ENCODE results near the gene L3MBTL3. TPM values are rescaled to one million over a fixed set of nuclear protein-coding genes. Genes with fewer than 3 reads are reported as not detected.

The L3MBTL3 gene
- total RNA-seq, 1 donor from 2014 or later: 19.6 TPM

DNA sequence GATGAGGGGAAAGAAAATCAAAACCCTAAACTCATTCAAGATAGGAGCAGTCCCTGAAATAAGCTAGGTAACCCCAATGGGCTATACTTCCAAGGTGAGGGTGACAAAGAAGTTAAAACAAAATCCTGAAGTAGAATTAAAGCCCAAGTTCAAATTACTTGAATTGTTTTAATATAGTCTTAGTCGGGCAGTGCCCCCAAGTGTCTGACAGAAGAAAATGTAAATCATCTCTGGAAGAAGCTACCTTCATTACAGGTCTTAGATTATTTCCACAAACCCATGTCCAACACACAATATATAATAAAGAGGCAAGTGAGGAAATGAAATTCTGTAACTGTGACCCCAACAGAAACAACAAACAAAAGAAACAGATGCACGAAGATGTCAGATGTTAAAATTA lies 36.8 kb upstream of the L3MBTL3 start:
- no peak overlapping the region for H3K4me3 ChIP-seq
- H3K27ac ChIP-seq: no peak overlapping the region
- intact Hi-C loops (cut with DNase I): no loop called here
- H3K27me3 ChIP-seq: no peaks in the 10 kb centered on the region
- TF ChIP-seq POLR2A (IDR thresholded peaks at IDR 0.05) (no peak), POLR2AphosphoS5 (IDR thresholded peaks at IDR 0.05; ENCODE audit: insufficient read depth in 1 of 2, low read depth in 1 of 2) (no peak)
- TF ChIP-seq, protein P1, sequence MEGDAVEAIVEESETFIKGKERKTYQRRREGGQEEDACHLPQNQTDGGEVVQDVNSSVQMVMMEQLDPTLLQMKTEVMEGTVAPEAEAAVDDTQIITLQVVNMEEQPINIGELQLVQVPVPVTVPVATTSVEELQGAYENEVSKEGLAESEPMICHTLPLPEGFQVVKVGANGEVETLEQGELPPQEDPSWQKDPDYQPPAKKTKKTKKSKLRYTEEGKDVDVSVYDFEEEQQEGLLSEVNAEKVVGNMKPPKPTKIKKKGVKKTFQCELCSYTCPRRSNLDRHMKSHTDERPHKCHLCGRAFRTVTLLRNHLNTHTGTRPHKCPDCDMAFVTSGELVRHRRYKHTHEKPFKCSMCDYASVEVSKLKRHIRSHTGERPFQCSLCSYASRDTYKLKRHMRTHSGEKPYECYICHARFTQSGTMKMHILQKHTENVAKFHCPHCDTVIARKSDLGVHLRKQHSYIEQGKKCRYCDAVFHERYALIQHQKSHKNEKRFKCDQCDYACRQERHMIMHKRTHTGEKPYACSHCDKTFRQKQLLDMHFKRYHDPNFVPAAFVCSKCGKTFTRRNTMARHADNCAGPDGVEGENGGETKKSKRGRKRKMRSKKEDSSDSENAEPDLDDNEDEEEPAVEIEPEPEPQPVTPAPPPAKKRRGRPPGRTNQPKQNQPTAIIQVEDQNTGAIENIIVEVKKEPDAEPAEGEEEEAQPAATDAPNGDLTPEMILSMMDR (IDR thresholded peaks at IDR 0.05): no peak
- H3K9me3 ChIP-seq: peaks cover 3% of the 10 kb centered on the region
- H3K36me3 ChIP-seq: no peaks in the 10 kb centered on the region
- H3K4me1 ChIP-seq: no peaks in the 10 kb centered on the region
- DNase-seq (ENCODE audit: extremely low spot score in 2 of 2): no peak

DNA sequence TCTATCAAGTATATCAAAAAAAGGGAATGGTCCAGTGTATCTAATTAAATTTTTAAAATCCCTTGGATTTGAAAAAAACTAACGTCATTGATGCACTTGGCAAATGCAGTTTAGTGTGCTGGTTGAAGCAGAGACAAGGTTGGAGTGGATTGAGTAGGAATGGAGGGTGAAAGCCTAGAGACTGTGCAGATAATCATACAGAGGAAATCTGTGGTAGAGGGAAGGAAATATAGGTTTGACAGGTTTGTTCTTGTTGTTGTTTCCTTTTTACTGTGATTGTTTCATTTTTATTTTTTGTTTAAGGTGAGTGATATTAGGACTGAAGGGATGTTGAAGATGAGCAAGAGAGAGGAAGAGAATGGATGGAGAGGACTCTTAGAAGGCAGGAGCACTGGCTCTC lies 29.0 kb upstream of the L3MBTL3 start:
- no peaks in the 10 kb centered on the region for H3K27me3 ChIP-seq
- no peak for TF ChIP-seq POLR2A (IDR thresholded peaks at IDR 0.05)
- TF ChIP-seq, protein P1 (IDR thresholded peaks at IDR 0.05): no peak
- TF ChIP-seq POLR2AphosphoS5 (IDR thresholded peaks at IDR 0.05; ENCODE audit: insufficient read depth in 1 of 2, low read depth in 1 of 2): no peak
- intact Hi-C loops (cut with DNase I): no loop called here
- no peak overlapping the region for H3K27ac ChIP-seq
- H3K4me3 ChIP-seq: no peak overlapping the region
- DNase-seq (ENCODE audit: extremely low spot score in 2 of 2): no peak
- H3K9me3 ChIP-seq: no peaks in the 10 kb centered on the region
- no peaks in the 10 kb centered on the region for H3K4me1 ChIP-seq
- no peaks in the 10 kb centered on the region for H3K36me3 ChIP-seq

DNA sequence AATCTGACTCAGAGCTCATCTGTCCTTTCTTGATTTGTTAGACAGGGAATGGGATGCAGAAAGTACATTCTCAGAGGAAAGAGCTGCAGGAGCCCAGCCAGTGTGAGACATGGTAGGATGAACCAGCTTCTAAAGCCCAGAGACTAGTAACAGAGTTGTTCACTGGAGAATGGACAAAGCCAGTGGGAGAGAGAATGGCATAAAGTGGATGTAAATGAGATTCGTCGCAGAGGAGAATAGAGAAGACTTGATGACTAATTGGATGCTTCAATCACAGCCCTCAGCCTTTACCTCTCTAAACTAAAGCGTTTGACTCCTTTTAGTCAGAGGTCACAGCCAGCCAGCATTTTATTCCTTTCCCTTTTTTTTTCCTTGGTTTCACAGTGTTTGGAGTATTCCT lies 25.5 kb upstream of the L3MBTL3 start:
- H3K4me3 ChIP-seq: no peak overlapping the region
- H3K27me3 ChIP-seq: no peaks in the 10 kb centered on the region
- no peaks in the 10 kb centered on the region for H3K9me3 ChIP-seq
- H3K36me3 ChIP-seq: no peaks in the 10 kb centered on the region
- no peak overlapping the region for H3K27ac ChIP-seq
- H3K4me1 ChIP-seq: no peaks in the 10 kb centered on the region
- intact Hi-C loops (cut with DNase I): no loop called here
- DNase-seq (ENCODE audit: extremely low spot score in 2 of 2): no peak
- TF ChIP-seq POLR2AphosphoS5 (IDR thresholded peaks at IDR 0.05; ENCODE audit: insufficient read depth in 1 of 2, low read depth in 1 of 2) (no peak), POLR2A (IDR thresholded peaks at IDR 0.05) (no peak)
- TF ChIP-seq, protein P1 (IDR thresholded peaks at IDR 0.05): no peak

DNA sequence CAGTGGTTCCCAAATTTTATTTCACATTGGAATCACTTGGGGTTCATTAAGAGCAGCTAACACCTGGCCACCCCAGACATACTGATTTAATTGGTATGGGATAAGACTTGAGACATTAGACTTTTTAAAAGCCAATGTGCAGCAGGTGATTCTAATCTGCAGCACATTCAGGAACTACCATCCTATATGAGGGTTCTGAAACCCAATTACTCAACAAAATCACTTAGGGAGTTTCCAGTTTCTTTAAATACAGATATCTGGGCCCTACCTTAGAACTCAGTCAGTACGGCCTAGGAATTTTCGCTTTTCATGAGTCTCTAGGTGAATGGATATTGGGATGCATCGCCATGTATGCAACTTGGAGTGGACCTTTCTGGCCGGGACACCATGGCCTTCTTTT lies 24.0 kb upstream of the L3MBTL3 start:
- H3K27ac ChIP-seq: no peak overlapping the region
- H3K4me3 ChIP-seq: no peak overlapping the region
- no peaks in the 10 kb centered on the region for H3K4me1 ChIP-seq
- no peak for DNase-seq (ENCODE audit: extremely low spot score in 2 of 2)
- TF ChIP-seq, protein P1 (IDR thresholded peaks at IDR 0.05): no peak
- TF ChIP-seq POLR2AphosphoS5 (IDR thresholded peaks at IDR 0.05; ENCODE audit: insufficient read depth in 1 of 2, low read depth in 1 of 2) (no peak), POLR2A (IDR thresholded peaks at IDR 0.05) (no peak)
- intact Hi-C loops (cut with DNase I): no loop called here
- no peaks in the 10 kb centered on the region for H3K36me3 ChIP-seq
- H3K9me3 ChIP-seq: no peaks in the 10 kb centered on the region
- H3K27me3 ChIP-seq: no peaks in the 10 kb centered on the region

DNA sequence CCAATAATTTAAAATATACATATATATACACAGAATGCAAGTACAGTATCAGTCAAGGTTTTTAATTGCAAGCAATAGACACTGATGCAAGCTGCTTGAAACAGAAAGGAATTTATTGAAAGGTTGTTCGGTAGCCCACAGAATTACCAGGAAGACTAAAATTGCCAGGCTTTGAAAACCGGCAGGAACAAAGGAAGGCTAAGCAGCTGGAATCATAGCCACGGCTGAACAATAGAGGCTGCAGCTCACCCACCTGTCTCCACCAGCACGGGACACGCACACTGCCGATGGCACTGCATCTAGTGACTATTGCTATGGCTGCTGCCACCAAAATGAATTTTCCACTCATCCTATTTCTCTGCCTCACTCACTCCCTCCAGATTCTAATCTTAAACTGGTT lies 22.0 kb upstream of the L3MBTL3 start:
- TF ChIP-seq POLR2A (IDR thresholded peaks at IDR 0.05) (no peak), POLR2AphosphoS5 (IDR thresholded peaks at IDR 0.05; ENCODE audit: insufficient read depth in 1 of 2, low read depth in 1 of 2) (no peak)
- TF ChIP-seq, protein P1 (IDR thresholded peaks at IDR 0.05): no peak
- no peaks in the 10 kb centered on the region for H3K27me3 ChIP-seq
- DNase-seq (ENCODE audit: extremely low spot score in 2 of 2): no peak
- H3K4me3 ChIP-seq: no peak overlapping the region
- intact Hi-C loops (cut with DNase I): no loop called here
- H3K4me1 ChIP-seq: no peaks in the 10 kb centered on the region
- H3K36me3 ChIP-seq: no peaks in the 10 kb centered on the region
- H3K9me3 ChIP-seq: no peaks in the 10 kb centered on the region
- no peak overlapping the region for H3K27ac ChIP-seq
